HL-60 (cell line): ENCODE data around the gene CNIH3.

ENCODE experiments used
- DNase-seq, 2 experiments: peaks; one replicate each; pipeline ENCODE4 v3.0.0-alpha.2; 2010 to 2020; ENCODE audit warnings: low read depth in 1 of 2, low spot score in 1 of 2
- H3K27ac ChIP-seq: fragments of 250-450 bp; sonication (Bioruptor Pico); replicated peaks from 2 replicates; pipeline ENCODE4 v1.5.1; 2020; ENCODE audit warnings: mild to moderate bottlenecking, moderate library complexity
- H3K27me3 ChIP-seq: fragments of 250-450 bp; sonication (Bioruptor Pico); 2 replicates; pipeline ENCODE4 v1.5.1; 2021; ENCODE audit warnings: mild to moderate bottlenecking, moderate library complexity; ENCODE audit not compliant: insufficient read depth, poor library complexity, severe bottlenecking
- H3K4me3 ChIP-seq: replicated peaks from 2 replicates; pipeline ENCODE4 v1.5.1; 2011; ENCODE audit warnings: mild to moderate bottlenecking, control low read depth, low read length; ENCODE audit not compliant: insufficient read depth
- GABPA ChIP-seq: IDR thresholded peaks from 2 replicates; pipeline ENCODE4 v1.6.1; 2012; ENCODE audit warnings: low read depth
- POLR2AphosphoS5 ChIP-seq: IDR thresholded peaks from 2 replicates; pipeline ENCODE4 v1.6.1; 2012; ENCODE audit warnings: low read depth
- SPI1 ChIP-seq: IDR thresholded peaks from 2 replicates; pipeline ENCODE4 v1.6.1; 2012; ENCODE audit warnings: low read depth, mild to moderate bottlenecking, borderline replicate concordance
- TF ChIP-seq, protein P1 (sequence below): IDR thresholded peaks from one replicate; pipeline ENCODE4 v1.5.1; 2011; ENCODE audit warnings: low read length, control low read depth, inconsistent platforms; ENCODE audit not compliant: insufficient read depth
- TF ChIP-seq, protein P2 (sequence below): IDR thresholded peaks from 2 replicates; pipeline ENCODE4 v1.6.1; 2012; ENCODE audit warnings: low read depth; ENCODE audit not compliant: insufficient replicate concordance

Gene CNIH3

DNA sequence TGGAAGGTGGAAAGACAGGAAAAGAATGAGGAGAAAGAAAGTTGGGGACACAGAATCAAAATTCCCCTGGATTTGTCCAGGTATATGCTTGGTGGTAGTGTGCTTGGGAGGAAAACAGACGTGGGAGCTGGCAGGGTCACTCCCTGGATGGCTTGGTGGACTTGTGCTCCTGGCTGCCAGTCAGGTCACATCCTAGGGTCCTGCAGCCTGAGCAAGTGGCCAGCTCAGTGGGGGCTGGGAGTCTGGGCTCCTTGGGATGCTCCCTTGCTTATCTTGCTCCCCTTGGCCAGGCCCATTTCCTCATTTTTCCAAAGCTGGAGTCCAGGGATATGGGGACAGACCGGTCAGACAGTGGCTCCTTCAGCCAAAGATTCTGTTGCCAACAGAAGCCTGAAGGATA, 144.0 kb downstream of the CNIH3 start:
- DNase-seq = no peak
- H3K27ac ChIP-seq = no peak overlapping the region
- no peak for TF ChIP-seq SPI1
- TF ChIP-seq GABPA = no peak
- TF ChIP-seq POLR2AphosphoS5 = no peak
- TF ChIP-seq, protein P1, sequence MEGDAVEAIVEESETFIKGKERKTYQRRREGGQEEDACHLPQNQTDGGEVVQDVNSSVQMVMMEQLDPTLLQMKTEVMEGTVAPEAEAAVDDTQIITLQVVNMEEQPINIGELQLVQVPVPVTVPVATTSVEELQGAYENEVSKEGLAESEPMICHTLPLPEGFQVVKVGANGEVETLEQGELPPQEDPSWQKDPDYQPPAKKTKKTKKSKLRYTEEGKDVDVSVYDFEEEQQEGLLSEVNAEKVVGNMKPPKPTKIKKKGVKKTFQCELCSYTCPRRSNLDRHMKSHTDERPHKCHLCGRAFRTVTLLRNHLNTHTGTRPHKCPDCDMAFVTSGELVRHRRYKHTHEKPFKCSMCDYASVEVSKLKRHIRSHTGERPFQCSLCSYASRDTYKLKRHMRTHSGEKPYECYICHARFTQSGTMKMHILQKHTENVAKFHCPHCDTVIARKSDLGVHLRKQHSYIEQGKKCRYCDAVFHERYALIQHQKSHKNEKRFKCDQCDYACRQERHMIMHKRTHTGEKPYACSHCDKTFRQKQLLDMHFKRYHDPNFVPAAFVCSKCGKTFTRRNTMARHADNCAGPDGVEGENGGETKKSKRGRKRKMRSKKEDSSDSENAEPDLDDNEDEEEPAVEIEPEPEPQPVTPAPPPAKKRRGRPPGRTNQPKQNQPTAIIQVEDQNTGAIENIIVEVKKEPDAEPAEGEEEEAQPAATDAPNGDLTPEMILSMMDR = no peak
- TF ChIP-seq, protein P2, sequence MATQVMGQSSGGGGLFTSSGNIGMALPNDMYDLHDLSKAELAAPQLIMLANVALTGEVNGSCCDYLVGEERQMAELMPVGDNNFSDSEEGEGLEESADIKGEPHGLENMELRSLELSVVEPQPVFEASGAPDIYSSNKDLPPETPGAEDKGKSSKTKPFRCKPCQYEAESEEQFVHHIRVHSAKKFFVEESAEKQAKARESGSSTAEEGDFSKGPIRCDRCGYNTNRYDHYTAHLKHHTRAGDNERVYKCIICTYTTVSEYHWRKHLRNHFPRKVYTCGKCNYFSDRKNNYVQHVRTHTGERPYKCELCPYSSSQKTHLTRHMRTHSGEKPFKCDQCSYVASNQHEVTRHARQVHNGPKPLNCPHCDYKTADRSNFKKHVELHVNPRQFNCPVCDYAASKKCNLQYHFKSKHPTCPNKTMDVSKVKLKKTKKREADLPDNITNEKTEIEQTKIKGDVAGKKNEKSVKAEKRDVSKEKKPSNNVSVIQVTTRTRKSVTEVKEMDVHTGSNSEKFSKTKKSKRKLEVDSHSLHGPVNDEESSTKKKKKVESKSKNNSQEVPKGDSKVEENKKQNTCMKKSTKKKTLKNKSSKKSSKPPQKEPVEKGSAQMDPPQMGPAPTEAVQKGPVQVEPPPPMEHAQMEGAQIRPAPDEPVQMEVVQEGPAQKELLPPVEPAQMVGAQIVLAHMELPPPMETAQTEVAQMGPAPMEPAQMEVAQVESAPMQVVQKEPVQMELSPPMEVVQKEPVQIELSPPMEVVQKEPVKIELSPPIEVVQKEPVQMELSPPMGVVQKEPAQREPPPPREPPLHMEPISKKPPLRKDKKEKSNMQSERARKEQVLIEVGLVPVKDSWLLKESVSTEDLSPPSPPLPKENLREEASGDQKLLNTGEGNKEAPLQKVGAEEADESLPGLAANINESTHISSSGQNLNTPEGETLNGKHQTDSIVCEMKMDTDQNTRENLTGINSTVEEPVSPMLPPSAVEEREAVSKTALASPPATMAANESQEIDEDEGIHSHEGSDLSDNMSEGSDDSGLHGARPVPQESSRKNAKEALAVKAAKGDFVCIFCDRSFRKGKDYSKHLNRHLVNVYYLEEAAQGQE = no peak
- H3K27me3 ChIP-seq = no peaks in the 10 kb centered on the region
- H3K4me3 ChIP-seq = no peak overlapping the region

DNA sequence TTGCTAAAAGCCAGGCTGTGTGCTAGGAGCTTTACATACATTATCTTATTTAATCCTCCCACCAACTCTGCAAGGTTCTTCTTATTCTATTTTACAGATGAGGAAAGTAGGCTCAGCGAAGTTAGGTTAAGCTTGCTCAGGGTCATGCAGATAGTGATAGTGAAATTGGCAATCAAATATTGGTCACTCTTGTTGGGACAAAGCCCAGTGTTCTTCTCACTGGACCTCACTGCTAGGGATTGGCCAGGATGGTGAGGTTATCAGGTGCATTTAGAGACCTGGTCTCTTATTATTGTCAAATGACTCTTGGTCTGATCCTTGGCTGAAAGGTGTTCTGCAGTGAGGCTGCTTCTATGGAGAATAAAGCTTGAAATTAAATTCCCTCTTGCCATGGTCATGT, 145.1 kb downstream of the CNIH3 start:
- Histone ChIP-seq H3K27ac (no peak overlapping the region), H3K4me3 (no peak overlapping the region), H3K27me3 (no peaks in the 10 kb centered on the region)
- no peak for DNase-seq
- TF ChIP-seq, protein P2 = no peak
- no peak for TF ChIP-seq SPI1
- TF ChIP-seq, protein P1 = no peak
- no peak for TF ChIP-seq POLR2AphosphoS5
- TF ChIP-seq GABPA = no peak

DNA sequence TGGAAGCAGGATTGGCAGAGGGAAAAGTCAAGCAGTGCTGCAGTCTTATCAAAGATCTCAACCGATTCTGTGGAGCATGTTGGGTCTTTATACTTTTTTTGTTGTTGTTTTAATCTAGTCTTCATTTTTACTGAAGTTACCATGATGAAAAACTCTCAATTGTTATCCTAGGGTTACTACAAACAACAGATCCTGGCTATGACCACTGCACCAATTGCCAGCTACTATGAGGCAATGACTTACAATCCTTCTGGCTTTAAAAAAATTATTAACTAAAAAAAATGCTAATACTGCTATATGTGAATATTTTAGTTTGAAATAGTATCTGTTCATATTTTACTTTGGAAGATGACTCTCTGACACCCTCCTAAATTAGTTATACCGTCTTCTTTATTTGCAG, 145.9 kb downstream of the CNIH3 start:
- DNase-seq = no peak
- H3K4me3 ChIP-seq = no peak overlapping the region
- TF ChIP-seq, protein P2 = no peak
- TF ChIP-seq, protein P1 = no peak
- no peak for TF ChIP-seq SPI1
- no peak for TF ChIP-seq POLR2AphosphoS5
- no peak for TF ChIP-seq GABPA
- H3K27ac ChIP-seq = no peak overlapping the region
- no peaks in the 10 kb centered on the region for H3K27me3 ChIP-seq
